ENCODE results near the gene ACTN2.

Gene ACTN2

GRCh38 chr1:236744533-236744932 lies 58.2 kb downstream of the ACTN2 start:
- no peak for DNase-seq

- DNase-seq, result no peak
These were observed 60.5 kb downstream of the ACTN2 start for GRCh38 chr1:236746785-236747184.

GRCh38 chr1:236747311-236747985 lies 61.1 kb downstream of the ACTN2 start:
- no peak for DNase-seq

GRCh38 chr1:236748268-236748870 lies 62.1 kb downstream of the ACTN2 start:
- DNase-seq, result no peak

- no peak for DNase-seq
These were observed 64.6 kb downstream of the ACTN2 start for GRCh38 chr1:236750928-236751327.

- DNase-seq, result no peak
These were observed 65.1 kb downstream of the ACTN2 start for GRCh38 chr1:236751385-236751784.

- no peak for DNase-seq
These were observed 65.6 kb downstream of the ACTN2 start for GRCh38 chr1:236751935-236752334.

GRCh38 chr1:236753516-236753915 lies 67.2 kb downstream of the ACTN2 start:
- DNase-seq, result no peak

GRCh38 chr1:236753964-236754363 lies 67.7 kb downstream of the ACTN2 start:
- no peak for DNase-seq

GRCh38 chr1:236754525-236755210 lies 68.4 kb downstream of the ACTN2 start:
- no peak for DNase-seq

GRCh38 chr1:236757640-236758039 lies 71.3 kb downstream of the ACTN2 start:
- DNase-seq, result no peak

- no peak for DNase-seq
These were observed 73.1 kb downstream of the ACTN2 start for GRCh38 chr1:236759252-236759859.

GRCh38 chr1:236760480-236760879 lies 74.2 kb downstream of the ACTN2 start:
- DNase-seq, result no peak

- no peak for DNase-seq
These were observed 74.7 kb downstream of the ACTN2 start for GRCh38 chr1:236760986-236761385.

GRCh38 chr1:236761397-236762132 lies 75.3 kb downstream of the ACTN2 start:
- no peak for DNase-seq

GRCh38 chr1:236762410-236762809 lies 76.1 kb downstream of the ACTN2 start:
- DNase-seq, result no peak

GRCh38 chr1:236765831-236766230 lies 79.5 kb downstream of the ACTN2 start:
- DNase-seq, result no peak

GRCh38 chr1:236766506-236766905 lies 80.2 kb downstream of the ACTN2 start:
- DNase-seq, result no peak

GRCh38 chr1:236767276-236767675 lies 81.0 kb downstream of the ACTN2 start:
- DNase-seq, result no peak

GRCh38 chr1:236768601-236769000 lies 82.3 kb downstream of the ACTN2 start:
- DNase-seq, result no peak

- no peak for DNase-seq
These were observed 87.6 kb downstream of the ACTN2 start for GRCh38 chr1:236773919-236774318.

GRCh38 chr1:236774926-236775325 lies 88.6 kb downstream of the ACTN2 start:
- DNase-seq, result no peak

GRCh38 chr1:236779312-236779711 lies 93.0 kb downstream of the ACTN2 start:
- DNase-seq, result no peak
